Coronary artery (tissue), 2 donors: ENCODE results near the gene ACAD10.
A peak's percentile ranks its signal among the peaks of the same experiment; 100 is the strongest.

Source experiments
- DNase-seq: peaks from one replicate; pipeline ENCODE4 v3.0.0-alpha.2; 2017; ENCODE audit warnings: low spot score
- H3K27ac ChIP-seq, 2 donors: fragments of 200-600 bp; sonication (generic); one replicate each; pipeline ENCODE4 v1.5.1; 2016 to 2019
- H3K4me3 ChIP-seq: fragments of 200-600 bp; sonication (generic); 2 replicates; pipeline ENCODE4 v1.5.1; 2016; ENCODE audit warnings: mild to moderate bottlenecking, moderate library complexity
- CTCF ChIP-seq: fragments of 200-600 bp; sonication (generic); IDR thresholded peaks from one replicate; pipeline ENCODE4 v1.5.1; 2019; ENCODE audit warnings: antibody characterized with exemption

ACAD10 gene

GRCh38 chr12:111687255-111687654 lies 1.4 kb downstream of the ACAD10 start:
- Histone ChIP-seq H3K27ac (no peak overlapping the region), H3K4me3 (peak overlapping the region; percentile 92)
- DNase-seq = no peak
- no peak for TF ChIP-seq CTCF

- Histone ChIP-seq H3K4me3 (no peak overlapping the region), H3K27ac (no peak overlapping the region)
- no peak for DNase-seq
- TF ChIP-seq CTCF = no peak
These were observed 2.1 kb downstream of the ACAD10 start for GRCh38 chr12:111687952-111688351.

DNA sequence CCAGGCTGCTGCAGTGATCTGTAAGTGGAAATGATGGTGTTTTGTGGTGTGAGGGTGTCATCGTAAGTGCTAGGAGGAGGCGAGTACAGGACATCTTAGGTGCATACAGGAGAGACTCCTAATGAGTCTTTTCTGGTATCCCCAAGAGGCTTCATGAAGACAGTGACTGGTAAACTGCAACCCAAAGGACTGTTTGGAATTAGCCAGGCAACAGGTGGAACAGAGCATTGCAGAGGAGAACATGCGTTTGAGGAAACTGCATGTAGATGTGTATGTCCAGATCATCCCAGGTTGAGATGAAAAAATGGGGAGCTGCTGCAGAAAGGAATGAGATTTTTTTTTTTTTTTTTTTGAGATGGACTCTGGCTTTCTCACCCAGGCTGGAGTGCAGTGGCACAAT lies 5.4 kb downstream of the ACAD10 start:
- no peak for DNase-seq
- no peak for TF ChIP-seq CTCF
- no peak overlapping the region for H3K27ac ChIP-seq
- H3K4me3 ChIP-seq = no peak overlapping the region

DNA sequence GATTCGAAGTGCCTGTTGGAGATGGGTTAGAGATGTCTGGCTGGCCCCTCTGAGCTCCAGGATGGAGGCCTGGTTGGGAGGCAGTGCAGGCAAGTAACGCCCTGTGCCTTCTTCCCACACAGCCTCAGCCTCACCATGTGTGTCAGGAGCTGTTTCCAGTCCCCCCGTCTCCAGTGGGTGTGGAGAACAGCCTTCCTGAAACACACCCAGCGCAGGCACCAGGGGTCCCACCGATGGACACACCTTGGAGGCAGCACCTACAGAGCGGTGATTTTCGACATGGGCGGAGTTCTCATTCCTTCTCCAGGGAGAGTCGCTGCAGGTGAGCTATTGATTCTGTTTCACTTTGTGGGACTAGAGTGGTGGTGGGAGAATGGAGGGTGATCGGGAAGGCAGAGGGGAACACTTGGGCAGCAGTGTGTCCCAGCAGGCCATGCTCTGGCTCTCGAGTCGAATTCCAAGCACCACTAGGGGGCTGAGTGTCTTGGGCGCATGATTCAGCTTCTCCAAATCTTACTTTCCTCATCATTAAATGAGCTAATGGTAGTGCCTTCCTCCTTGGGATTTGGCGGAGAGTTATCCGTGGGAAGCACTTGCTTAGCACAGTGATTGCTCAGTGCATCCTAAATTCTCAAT lies 6.8 kb downstream of the ACAD10 start:
- TF ChIP-seq CTCF = no peak
- no peak overlapping the region for H3K27ac ChIP-seq
- H3K4me3 ChIP-seq = no peak overlapping the region
- no peak for DNase-seq

GRCh38 chr12:111693818-111694217 lies 8.0 kb downstream of the ACAD10 start:
- TF ChIP-seq CTCF = no peak
- Histone ChIP-seq H3K27ac (no peak overlapping the region), H3K4me3 (no peak overlapping the region)
- no peak for DNase-seq

GRCh38 chr12:111699962-111700361 lies 14.1 kb downstream of the ACAD10 start:
- H3K4me3 ChIP-seq = no peak overlapping the region
- TF ChIP-seq CTCF = no peak
- DNase-seq = no peak
- no peak overlapping the region for H3K27ac ChIP-seq

DNA sequence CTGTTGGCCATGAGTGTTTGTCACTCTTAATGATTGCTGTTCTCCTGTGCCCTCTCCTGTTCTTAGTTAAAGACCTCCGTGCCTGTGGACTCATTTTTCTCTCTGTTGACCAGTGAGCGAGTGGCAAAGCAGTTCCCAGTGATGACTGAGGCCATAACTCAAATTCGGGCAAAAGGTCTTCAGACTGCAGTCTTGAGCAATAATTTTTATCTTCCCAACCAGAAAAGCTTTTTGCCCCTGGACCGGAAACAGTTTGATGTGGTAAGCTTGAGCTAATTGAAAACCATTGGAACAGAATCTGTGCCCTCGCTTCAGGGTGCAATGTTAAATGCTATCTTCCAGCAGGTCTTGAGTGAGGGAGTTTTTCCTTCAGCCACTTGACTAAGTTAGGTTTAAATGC lies 19.8 kb downstream of the ACAD10 start:
- Histone ChIP-seq H3K27ac (no peak overlapping the region), H3K4me3 (no peak overlapping the region)
- TF ChIP-seq CTCF = no peak
- DNase-seq = no peak
